Measurements from ENCODE around the gene BCAN.
A peak's percentile ranks its signal among the peaks of the same experiment; 100 is the strongest.
"Not testable (repeated sequence)": the region's sequence is repeated elsewhere in the genome, so short reads cannot be mapped to it uniquely, and the experiment has no call there.

The BCAN gene

DNA sequence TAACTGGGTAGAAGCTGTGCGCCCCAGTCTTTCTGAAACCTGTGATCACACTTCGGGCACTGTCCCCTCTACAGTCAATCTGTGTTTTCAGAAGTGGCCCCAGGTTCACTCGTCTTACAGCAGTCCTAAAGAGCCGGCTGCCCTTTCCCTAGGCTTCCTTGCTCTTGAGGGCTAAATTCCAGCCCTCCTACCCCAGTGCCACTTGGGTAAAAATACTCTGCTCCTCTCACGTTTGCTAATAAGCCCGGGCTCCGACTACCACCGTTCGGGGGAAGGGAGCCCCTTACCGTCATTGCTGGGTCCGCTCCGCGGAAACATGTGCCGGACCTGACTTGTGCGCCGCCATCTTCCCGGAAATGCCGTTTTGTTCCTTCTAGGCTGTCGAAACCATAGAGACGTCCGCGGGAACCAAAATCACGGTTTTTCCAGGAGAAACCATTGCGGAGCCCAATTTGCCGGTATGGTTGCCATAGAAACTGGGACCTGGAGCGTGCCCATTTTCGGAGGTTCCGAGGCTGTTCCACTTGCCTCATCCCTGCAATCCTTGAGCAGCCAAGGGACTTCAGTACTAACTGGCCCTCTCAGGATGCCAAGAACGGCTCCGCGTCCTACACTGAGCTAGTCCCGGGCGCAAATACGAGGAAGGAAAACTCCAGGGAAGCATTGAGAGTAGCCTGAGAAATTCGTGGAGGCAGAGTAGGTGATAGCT, 40.6 kb upstream of the BCAN start, which contains the start of gene GPATCH4:
Gene GPATCH4 (minus strand): TSS at position 358 of the 709 bp plus-strand sequence.
- TF ChIP-seq CTCF (IDR thresholded peaks at IDR 0.05; ENCODE audit: low read depth, low read length): no peak
- DNase-seq: peak; percentile 78
- Histone ChIP-seq H3K36me3 (peaks cover 35% of the 10 kb centered on the region), H3K9me3 (no peaks in the 10 kb centered on the region), H3K27me3 (no peaks in the 10 kb centered on the region), H3K4me3 (ENCODE audit: low read depth, low read length) (peak within 1 kb of the TSS; percentile 82), H3K4me1 (peaks cover 3% of the 10 kb centered on the region; the same call in 1 of the 2 replicates)

GRCh38 chr1:156601892-156602291, 40.0 kb upstream of the BCAN start:
- no peak for DNase-seq
- Histone ChIP-seq H3K4me1 (peaks cover 3% of the 10 kb centered on the region; the same call in 1 of the 2 replicates), H3K9me3 (no peaks in the 10 kb centered on the region), H3K27me3 (no peaks in the 10 kb centered on the region), H3K4me3 (ENCODE audit: low read depth, low read length) (peak overlapping the region; percentile 82), H3K36me3 (peaks cover 29% of the 10 kb centered on the region)
- no peak for TF ChIP-seq CTCF (IDR thresholded peaks at IDR 0.05; ENCODE audit: low read depth, low read length)

GRCh38 chr1:156602557-156602993, 39.3 kb upstream of the BCAN start:
- H3K36me3 ChIP-seq: peaks cover 22% of the 10 kb centered on the region
- DNase-seq: no peak
- H3K4me3 ChIP-seq (ENCODE audit: low read depth, low read length): no peak overlapping the region
- H3K9me3 ChIP-seq: no peaks in the 10 kb centered on the region
- no peaks in the 10 kb centered on the region for H3K27me3 ChIP-seq
- H3K4me1 ChIP-seq: peaks cover 3% of the 10 kb centered on the region; the same call in 1 of the 2 replicates
- peak; percentile 70 for TF ChIP-seq CTCF (IDR thresholded peaks at IDR 0.05; ENCODE audit: low read depth, low read length)

- H3K9me3 ChIP-seq: not testable (repeated sequence)
Measured at GRCh38 chr1:156607344-156607743, 34.6 kb upstream of the BCAN start.

GRCh38 chr1:156608036-156608674, 33.8 kb upstream of the BCAN start:
- Histone ChIP-seq H3K4me3 (ENCODE audit: low read depth, low read length) (no peak overlapping the region), H3K4me1 (no peaks in the 10 kb centered on the region), H3K9me3 (no peaks in the 10 kb centered on the region), H3K36me3 (no peaks in the 10 kb centered on the region), H3K27me3 (no peaks in the 10 kb centered on the region)
- DNase-seq: peak; percentile 77
- TF ChIP-seq CTCF (IDR thresholded peaks at IDR 0.05; ENCODE audit: low read depth, low read length): peak; percentile 93

More at GRCh38 chr1:156607344-156607743, 34.6 kb upstream of the BCAN start:
- H3K4me3 ChIP-seq (ENCODE audit: low read depth, low read length); H3K4me1 ChIP-seq; H3K27me3 ChIP-seq; H3K36me3 ChIP-seq; DNase-seq: not testable (repeated sequence)

GRCh38 chr1:156608981-156609380, 32.9 kb upstream of the BCAN start:
- peak; percentile 71 for DNase-seq
- peak; percentile 80 for TF ChIP-seq CTCF (IDR thresholded peaks at IDR 0.05; ENCODE audit: low read depth, low read length)
- no peaks in the 10 kb centered on the region for H3K9me3 ChIP-seq
- no peaks in the 10 kb centered on the region for H3K4me1 ChIP-seq
- no peaks in the 10 kb centered on the region for H3K27me3 ChIP-seq
- no peaks in the 10 kb centered on the region for H3K36me3 ChIP-seq
- no peak overlapping the region for H3K4me3 ChIP-seq (ENCODE audit: low read depth, low read length)

- DNase-seq; H3K4me3 ChIP-seq (ENCODE audit: low read depth, low read length); H3K9me3 ChIP-seq; H3K4me1 ChIP-seq; H3K36me3 ChIP-seq; H3K27me3 ChIP-seq: not testable (repeated sequence)
Measured at GRCh38 chr1:156610072-156610471, 31.8 kb upstream of the BCAN start.
